Cardiac muscle cell (in vitro differentiated cells and primary cell): ENCODE results near the gene ARHGEF16. TPM values are rescaled to one million over a fixed set of nuclear protein-coding genes. Genes with fewer than 3 reads are reported as not detected.
A peak's percentile ranks its signal among the peaks of the same experiment; 100 is the strongest.

Experiments used
- DNase-seq, 2 donors: peaks; one replicate each; pipeline versions ENCODE4 v3.0.0 to v3.0.0-alpha.2; 2010 to 2017; ENCODE audit warnings: low read depth in 1 of 2, low spot score in 1 of 2
- H3K27ac ChIP-seq: fragments of 200-600 bp; sonication (generic); 2 replicates; pipeline ENCODE4 v1.5.1; 2016
- H3K27me3 ChIP-seq: fragments of 200-600 bp; sonication (generic); 2 replicates; pipeline ENCODE4 v1.6.0; 2016; ENCODE audit warnings: control low read depth
- H3K36me3 ChIP-seq: fragments of 200-600 bp; sonication (generic); 2 replicates; pipeline ENCODE4 v1.5.1; 2016; ENCODE audit warnings: control low read depth
- H3K4me1 ChIP-seq: fragments of 200-600 bp; sonication (generic); 2 replicates; pipeline ENCODE4 v1.8.1; 2017; ENCODE audit warnings: low read depth, mild to moderate bottlenecking, mixed run types
- H3K4me3 ChIP-seq: fragments of 200-600 bp; sonication (generic); 2 replicates; pipeline ENCODE4 v1.5.1; 2016; ENCODE audit warnings: mild to moderate bottlenecking
- H3K9me3 ChIP-seq: fragments of 200-600 bp; sonication (generic); 2 replicates; pipeline ENCODE4 v1.5.1; 2017; ENCODE audit warnings: low read depth, mild to moderate bottlenecking, control low read depth
- polyA plus RNA-seq: library from polyadenylated mRNA; unstranded; fragments of >200 nt; fragmentation: Nextera tagmentation; extraction: Ambion mirVana; gene quantifications from 2 replicates; pipeline ENCODE4 v1.2.1, GENCODE V29; 2016
- total RNA-seq: library from RNA; depleted of rRNA; stranded (reverse); fragments of >200 nt; gene quantifications from 2 replicates; pipeline ENCODE4 v1.2.3, GENCODE V29; 2016
- TF ChIP-seq, protein P1 (sequence below): IDR thresholded peaks from 2 replicates; pipeline ENCODE4 v1.5.1; 2012; ENCODE audit warnings: low read depth, mild to moderate bottlenecking, low read length

Gene ARHGEF16
- total and polyA plus RNA-seq, 2 experiments from 2014 or later = 6.0 to 11.8 TPM

DNA sequence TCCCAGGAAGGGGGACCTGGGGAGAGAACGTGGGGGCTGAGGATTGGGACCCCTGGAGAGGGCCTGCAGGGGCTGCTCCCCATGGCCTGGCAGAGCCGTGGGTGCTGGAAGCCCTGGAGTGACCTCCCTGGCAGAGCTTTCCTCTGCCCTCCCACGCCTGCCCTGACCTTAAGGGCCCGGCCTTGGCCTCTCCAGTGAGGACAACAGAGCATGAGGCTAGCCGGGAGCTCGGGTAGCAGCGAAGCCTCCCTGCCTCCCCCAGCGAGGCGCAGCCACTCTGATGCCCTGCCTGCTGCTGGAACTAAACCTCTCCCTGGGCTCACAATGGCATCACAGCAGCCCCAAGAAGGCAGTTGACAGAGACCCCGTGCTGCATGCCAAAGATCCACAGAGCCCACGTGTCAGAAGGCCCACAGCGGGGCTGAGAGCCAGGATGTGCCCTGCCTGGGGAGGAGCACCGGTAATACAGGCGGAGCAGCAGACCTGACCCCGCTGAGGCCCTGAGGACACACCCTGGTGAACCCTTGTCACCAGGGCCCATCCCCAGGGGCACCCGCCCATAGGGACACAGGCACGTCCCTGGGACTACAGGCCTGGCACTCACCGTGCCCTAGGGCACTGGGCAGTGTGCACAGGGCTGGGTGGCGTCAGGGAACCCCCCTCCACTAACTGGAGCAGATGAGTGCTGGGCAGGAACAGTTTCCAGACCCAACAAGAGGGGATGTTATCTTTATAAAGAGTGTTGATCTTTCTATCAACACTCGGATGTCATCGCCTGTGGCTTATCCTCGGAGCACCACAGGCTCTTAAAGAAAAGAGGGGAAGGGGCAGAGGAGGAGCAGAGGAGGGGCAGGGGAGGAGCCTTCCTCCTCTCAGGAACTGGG, 48.4 kb downstream of the ARHGEF16 start:
- DNase-seq = no peak
- TF ChIP-seq, protein P1, sequence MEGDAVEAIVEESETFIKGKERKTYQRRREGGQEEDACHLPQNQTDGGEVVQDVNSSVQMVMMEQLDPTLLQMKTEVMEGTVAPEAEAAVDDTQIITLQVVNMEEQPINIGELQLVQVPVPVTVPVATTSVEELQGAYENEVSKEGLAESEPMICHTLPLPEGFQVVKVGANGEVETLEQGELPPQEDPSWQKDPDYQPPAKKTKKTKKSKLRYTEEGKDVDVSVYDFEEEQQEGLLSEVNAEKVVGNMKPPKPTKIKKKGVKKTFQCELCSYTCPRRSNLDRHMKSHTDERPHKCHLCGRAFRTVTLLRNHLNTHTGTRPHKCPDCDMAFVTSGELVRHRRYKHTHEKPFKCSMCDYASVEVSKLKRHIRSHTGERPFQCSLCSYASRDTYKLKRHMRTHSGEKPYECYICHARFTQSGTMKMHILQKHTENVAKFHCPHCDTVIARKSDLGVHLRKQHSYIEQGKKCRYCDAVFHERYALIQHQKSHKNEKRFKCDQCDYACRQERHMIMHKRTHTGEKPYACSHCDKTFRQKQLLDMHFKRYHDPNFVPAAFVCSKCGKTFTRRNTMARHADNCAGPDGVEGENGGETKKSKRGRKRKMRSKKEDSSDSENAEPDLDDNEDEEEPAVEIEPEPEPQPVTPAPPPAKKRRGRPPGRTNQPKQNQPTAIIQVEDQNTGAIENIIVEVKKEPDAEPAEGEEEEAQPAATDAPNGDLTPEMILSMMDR = no peak
- Histone ChIP-seq H3K27me3 (no peaks in the 10 kb centered on the region), H3K36me3 (no peaks in the 10 kb centered on the region), H3K4me3 (no peak overlapping the region), H3K4me1 (no peaks in the 10 kb centered on the region), H3K27ac (no peak overlapping the region), H3K9me3 (no peaks in the 10 kb centered on the region)

DNA sequence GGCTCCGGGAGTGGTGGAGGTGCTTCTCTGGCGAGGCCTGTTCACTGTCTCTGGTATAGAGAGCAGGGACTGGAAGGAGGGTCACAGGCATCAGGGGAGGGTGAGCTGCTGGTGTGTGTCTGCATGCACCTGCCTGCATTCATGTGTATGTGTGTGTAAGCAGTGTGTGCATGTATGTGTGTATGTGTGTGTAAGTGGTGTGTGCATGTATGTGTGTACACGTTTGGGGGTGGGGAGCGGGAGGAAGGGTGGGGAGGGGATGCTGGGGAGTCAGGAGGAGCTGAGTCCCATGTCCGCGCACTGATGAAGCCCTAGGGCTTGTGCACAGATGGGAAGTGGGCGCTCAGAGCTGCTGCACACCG, 49.0 kb downstream of the ARHGEF16 start:
- H3K27me3 ChIP-seq = no peaks in the 10 kb centered on the region
- no peaks in the 10 kb centered on the region for H3K36me3 ChIP-seq
- H3K9me3 ChIP-seq = no peaks in the 10 kb centered on the region
- no peak for DNase-seq
- no peaks in the 10 kb centered on the region for H3K4me1 ChIP-seq
- no peak overlapping the region for H3K27ac ChIP-seq
- TF ChIP-seq, protein P1 = no peak
- H3K4me3 ChIP-seq = no peak overlapping the region

DNA sequence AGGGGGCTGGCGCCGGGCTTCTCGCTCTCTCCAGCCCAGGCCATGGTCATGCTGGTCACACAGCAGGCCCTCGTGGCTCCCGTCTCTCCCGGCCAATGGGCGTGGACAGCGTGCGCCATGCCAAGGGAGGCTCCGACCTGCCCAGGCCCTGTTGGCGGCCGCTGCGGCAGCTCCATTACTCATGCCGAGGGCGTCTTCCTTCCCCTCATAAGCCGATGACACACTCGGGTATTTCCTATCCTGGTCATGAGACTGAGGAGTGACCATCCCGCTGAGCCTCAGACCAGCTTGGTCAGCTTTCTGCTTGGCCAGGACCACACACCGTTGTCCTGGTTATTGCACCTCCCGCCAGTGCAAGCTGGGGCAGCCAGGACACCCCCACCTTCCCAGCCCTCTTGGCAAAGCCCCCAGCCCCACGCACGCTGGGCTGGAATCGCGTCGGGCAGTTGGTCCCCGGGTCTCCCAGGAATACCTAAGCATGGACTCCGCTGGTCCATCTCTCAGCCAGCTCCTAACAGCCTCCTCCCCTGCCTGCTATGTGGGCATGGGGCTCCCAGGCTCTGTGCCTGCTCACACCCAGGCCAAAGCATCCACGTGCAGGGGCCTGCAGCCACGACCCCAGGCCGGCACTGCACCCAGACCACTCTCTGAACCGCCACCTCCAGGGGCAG, 49.8 kb downstream of the ARHGEF16 start:
- Histone ChIP-seq H3K36me3 (no peaks in the 10 kb centered on the region), H3K4me1 (no peaks in the 10 kb centered on the region), H3K4me3 (no peak overlapping the region), H3K9me3 (no peaks in the 10 kb centered on the region), H3K27ac (no peak overlapping the region), H3K27me3 (no peaks in the 10 kb centered on the region)
- peak in 1 of 2 donors; percentile 80 for DNase-seq
- TF ChIP-seq, protein P1 = no peak

DNA sequence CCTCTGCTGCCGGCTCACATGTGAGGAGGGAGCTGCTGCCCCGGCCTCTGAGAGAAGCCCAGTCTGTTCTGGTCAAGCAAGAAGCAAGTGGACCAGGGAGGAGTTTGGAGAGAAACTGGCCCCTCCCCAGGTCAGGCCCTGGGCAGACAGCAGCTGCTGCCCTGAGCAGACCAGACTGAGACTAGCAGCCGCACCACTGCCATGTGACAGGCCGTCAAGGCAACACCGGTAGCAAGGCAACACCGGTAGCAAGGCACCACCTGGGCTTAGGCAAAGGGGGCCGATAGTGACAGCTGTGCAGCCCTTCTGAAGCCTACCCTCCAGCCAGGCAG, 50.3 kb downstream of the ARHGEF16 start:
- Histone ChIP-seq H3K27ac (no peak overlapping the region), H3K27me3 (no peaks in the 10 kb centered on the region), H3K36me3 (no peaks in the 10 kb centered on the region)

DNA sequence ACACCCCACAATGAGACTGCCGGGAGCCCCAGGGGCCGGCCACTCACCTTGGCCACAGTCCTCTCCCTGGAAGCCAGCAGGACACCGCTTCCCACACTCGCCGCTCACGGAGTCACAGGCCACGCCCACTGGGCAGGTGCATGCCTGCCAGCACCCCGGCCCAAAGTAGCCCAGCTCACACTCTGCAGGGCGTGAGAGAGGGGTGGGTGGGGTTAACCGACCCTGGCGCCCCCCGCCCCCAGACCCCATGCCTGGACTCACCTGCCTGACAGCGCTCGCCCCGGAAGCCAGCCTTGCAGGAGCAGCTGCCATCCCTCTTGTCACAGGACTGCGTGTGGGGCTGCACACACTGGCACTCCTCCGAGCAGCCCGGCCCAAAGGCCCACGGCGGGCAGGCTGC, 50.7 kb downstream of the ARHGEF16 start:
- H3K27ac ChIP-seq = no peak overlapping the region
- TF ChIP-seq, protein P1 = no peak
- no peaks in the 10 kb centered on the region for H3K27me3 ChIP-seq
- no peaks in the 10 kb centered on the region for H3K36me3 ChIP-seq
- no peaks in the 10 kb centered on the region for H3K4me1 ChIP-seq
- no peak for DNase-seq
- no peak overlapping the region for H3K4me3 ChIP-seq
- H3K9me3 ChIP-seq = no peaks in the 10 kb centered on the region

More for the DNA sequence above, 50.3 kb downstream of the ARHGEF16 start:
- H3K4me1 ChIP-seq = no peaks in the 10 kb centered on the region
- no peak overlapping the region for H3K4me3 ChIP-seq
- DNase-seq = no peak
- TF ChIP-seq, protein P1 = no peak
- H3K9me3 ChIP-seq = no peaks in the 10 kb centered on the region
